GM18520 (cell line): ENCODE data around the gene SERPINC1.
"Not testable (repeated sequence)": the region's sequence is repeated elsewhere in the genome, so short reads cannot be mapped to it uniquely, and the experiment has no call there.

Source experiments
- ATAC-seq: cut with Tn5 transposase; IDR thresholded peaks from one replicate; pipeline ENCODE4 v1.9.1; 2021; ENCODE audit not compliant: unreplicated experiment

SERPINC1 gene

DNA sequence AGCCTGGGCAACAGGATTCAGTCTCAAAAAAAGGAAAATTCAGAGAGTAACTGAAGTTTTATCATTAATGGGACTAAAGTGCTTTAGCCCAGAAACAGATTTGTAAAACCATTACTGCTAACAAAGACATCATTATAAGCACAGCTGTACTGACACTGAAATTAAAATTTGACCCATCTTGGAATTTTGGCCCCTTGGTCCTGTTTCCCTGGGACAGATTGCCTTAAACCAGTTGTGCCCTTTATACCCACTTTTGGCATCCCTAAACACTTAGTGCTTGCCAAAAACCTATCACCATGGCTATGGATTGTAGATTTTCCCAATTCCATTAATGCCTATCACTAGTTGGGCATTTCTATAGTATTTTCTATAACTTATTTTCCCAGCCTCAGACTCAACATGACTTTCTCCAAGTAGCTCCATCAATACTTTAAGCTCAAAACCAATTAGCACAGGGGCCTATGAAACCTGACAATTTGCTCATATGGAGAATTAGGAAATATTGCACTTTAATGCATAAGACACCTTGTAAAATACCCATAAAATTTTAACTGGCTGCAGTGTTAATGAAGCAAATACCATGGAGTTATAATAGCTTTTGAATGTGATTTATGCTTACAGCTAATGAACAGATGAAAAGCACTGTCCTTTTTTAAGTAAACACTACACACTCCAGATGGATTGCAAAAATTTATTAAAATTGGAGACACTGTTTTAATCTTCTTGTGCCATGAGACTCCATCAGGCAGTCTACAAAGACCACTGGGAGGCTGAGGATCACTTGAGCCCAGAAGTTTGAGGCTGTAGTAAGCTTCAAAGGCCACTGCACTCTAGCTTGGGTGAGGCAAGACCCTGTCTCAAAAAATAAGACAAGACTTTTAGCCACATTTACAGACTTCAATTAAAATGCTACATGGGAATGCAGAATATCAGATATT lies 53.6 kb downstream of the SERPINC1 start:
- ATAC-seq = no peak

- no peak for ATAC-seq
These were observed 54.3 kb downstream of the SERPINC1 start for GRCh38 chr1:173862769-173863223.

GRCh38 chr1:173862146-173862768 lies 54.9 kb downstream of the SERPINC1 start:
- ATAC-seq = not testable (repeated sequence)

DNA sequence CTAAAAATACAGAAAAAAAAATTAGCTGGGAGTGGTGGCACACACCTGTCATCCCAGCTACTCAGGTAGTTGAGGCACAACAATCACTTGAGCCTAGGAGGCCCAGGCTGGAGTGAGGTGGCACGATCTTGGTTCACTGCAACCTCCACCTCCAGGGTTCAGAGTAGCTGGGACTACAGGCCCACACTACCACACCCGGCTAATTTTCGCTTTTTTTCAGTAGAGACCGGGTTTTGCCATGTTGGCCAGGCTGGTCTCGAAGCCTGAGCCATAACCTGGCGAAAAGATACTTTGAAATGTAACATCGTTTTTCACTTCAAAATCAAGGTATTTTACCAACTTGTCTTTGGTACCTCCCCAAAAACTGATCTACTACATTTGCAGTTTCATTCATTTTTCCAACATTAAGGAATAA lies 55.4 kb downstream of the SERPINC1 start:
- ATAC-seq = no peak

DNA sequence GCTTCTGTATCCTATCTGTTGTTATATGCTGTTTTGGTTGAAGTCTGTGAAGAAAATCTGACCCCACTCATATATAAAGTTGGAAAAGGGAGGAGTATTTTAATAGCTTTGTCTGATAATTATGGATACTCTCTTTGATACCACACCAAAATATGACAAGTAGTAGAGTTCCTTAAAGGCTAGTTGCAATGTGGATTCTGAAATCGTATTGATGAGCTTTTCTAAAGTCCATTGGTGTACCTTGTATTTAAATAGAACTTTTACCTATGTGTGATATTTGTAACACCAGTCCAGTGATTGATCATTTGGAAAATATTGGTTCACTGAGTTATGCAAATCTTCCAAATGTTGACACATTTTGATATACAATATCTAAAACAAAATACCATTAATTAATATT lies 57.1 kb downstream of the SERPINC1 start:
- ATAC-seq = no peak

- not testable (repeated sequence) for ATAC-seq
These were observed 57.6 kb downstream of the SERPINC1 start for GRCh38 chr1:173859547-173859946.

GRCh38 chr1:173857363-173857917 lies 59.7 kb downstream of the SERPINC1 start:
- ATAC-seq = no peak

DNA sequence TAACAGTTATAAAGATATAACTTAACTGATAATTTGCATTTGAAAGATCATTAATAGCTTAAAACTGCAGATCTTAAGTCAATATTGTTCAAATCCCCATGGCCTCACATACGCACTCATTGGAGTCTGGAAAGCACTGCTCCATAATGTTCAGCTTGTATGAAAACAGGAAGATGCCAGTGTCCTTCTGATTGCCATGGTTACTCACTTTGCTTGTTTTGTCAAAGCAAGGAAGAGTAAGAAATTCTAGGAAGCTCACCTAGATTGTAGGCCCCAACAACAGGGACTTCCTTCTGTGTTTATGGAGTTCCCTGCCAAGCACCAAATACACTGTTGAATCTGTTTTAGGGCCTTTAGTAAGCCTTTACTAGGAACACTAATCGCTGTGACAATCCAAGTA lies 60.2 kb downstream of the SERPINC1 start:
- ATAC-seq = no peak

DNA sequence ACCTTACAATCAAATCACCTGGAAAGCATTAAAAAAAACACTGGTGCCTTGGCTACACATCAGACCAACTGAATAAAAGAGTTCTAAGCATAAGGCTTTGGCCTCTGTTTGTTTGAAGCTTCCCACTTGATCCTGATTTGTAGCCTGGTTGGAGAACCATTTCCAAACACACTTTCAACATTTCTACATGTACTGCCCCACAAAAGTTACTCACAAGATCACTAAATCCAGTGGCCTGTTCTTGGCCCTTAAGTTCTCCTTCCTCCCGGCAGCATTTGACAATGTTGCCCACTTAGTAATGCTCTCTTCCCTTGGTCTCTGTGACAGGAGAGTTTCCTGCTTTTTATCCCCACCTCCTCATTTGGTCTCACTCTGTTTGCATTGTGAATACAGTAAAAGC lies 61.1 kb downstream of the SERPINC1 start:
- no peak for ATAC-seq
